ENCODE results near the gene TIE1. TPM values are rescaled to one million over a fixed set of nuclear protein-coding genes. Genes with fewer than 3 reads are reported as not detected.

Gene TIE1
- total RNA-seq, 1 experiment from 2014 or later = 1.2 TPM

DNA sequence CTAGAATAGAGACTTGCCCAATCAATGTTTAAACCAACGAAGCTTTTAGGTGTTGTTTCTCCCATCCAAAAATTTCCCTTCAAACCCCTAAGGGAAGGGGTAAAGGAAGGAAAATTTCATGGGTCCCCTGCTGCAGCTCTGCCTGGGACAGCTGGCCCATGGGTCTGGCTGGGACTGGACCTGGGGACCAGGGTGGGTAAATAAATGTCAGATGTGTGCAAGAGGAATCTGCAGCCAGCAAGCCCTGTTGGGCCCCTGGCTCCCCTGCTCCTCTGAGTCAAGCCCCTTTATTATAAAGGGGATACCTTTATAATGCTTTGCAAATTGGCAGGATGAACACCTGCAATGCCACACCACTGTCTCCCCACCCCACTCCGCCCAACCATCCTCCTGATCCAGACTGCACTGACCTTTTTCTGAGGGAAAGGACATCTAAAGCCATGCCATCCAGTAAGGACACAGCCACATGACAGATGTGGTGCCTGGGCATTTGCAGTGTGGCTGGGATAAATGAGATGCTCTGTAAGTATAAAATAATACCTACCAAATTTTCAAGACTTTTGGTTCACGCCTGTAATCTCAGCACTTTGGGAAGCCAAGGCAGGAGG lies 32.9 kb upstream of the TIE1 start:
- no peak overlapping the region for H3K18ac ChIP-seq (ENCODE audit: insufficient read length, low read depth, low read length)
- no peak for DNase-seq
- no peak overlapping the region for H3K27ac ChIP-seq (ENCODE audit: insufficient read length, low read depth, low read length)
- H2BK12ac ChIP-seq (ENCODE audit: insufficient read length, low read depth, low read length) = no peak overlapping the region
- no peak overlapping the region for H4K91ac ChIP-seq (ENCODE audit: insufficient read length, low read depth, low read length)
- Mint-ChIP-seq H3K27me3 (ENCODE audit: low read depth) (peaks cover 2% of the 10 kb centered on the region), H3K9me3 (peaks cover 19 to 26% of the 10 kb centered on the region in 2 experiments), H3K4me3 (no peak overlapping the region), H3K4me1 (peaks cover 22 to 23% of the 10 kb centered on the region in 2 experiments), H3K27ac (no peak overlapping the region), H3K36me3 (ENCODE audit: insufficient read depth in 1 of 3, low read depth in 3 of 3) (peaks cover 8 to 20% (median 18%) of the 10 kb centered on the region in 3 experiments)
- no peak overlapping the region for H3K23ac ChIP-seq (ENCODE audit: insufficient read length, low read depth, low read length)
- no peak overlapping the region for H3K9ac ChIP-seq (ENCODE audit: extremely low read depth, insufficient read length, low read length)
- H2BK5ac ChIP-seq (ENCODE audit: insufficient read length, low read length) = no peak overlapping the region
- no peak overlapping the region for H3K4me2 ChIP-seq (ENCODE audit: insufficient read depth, insufficient read length, low read length)
- peaks cover 3% of the 10 kb centered on the region for H4K20me1 ChIP-seq (ENCODE audit: control insufficient read depth, insufficient read depth, insufficient read length)
- no peaks in the 10 kb centered on the region for H3K79me2 ChIP-seq (ENCODE audit: insufficient read depth, low read length)
- no peak overlapping the region for H3K14ac ChIP-seq (ENCODE audit: insufficient read depth, low read length)
- H2AK5ac ChIP-seq (ENCODE audit: insufficient read length, low read length) = no peak overlapping the region
- WGBS (ENCODE audit: extremely low coverage, insufficient read length, low lambda C conversion rate) = no CpG with 5 or more reads among the region's 3 CpGs
- no peak overlapping the region for H4K8ac ChIP-seq (replicated peaks; ENCODE audit: insufficient read length, low read depth, low read length)
- no peak overlapping the region for H2BK15ac ChIP-seq (ENCODE audit: low read depth, low read length)
- no peak overlapping the region for H4K5ac ChIP-seq (ENCODE audit: insufficient read length, low read depth, low read length)
- no peaks in the 10 kb centered on the region; the same call in 1 of the 2 replicates for H3K4me1 ChIP-seq (ENCODE audit: insufficient read depth, low read length)
- no peak overlapping the region for H3K56ac ChIP-seq (ENCODE audit: insufficient read length, low read depth, low read length)
- H3K4ac ChIP-seq (ENCODE audit: low read depth, low read length) = no peak overlapping the region
- no peak overlapping the region for H2BK120ac ChIP-seq (ENCODE audit: low read depth, low read length, poor library complexity, severe bottlenecking)
- peaks cover 6% of the 10 kb centered on the region for H3K23me2 ChIP-seq (ENCODE audit: insufficient read length, low read depth, low read length, poor library complexity, severe bottlenecking)
- no peaks in the 10 kb centered on the region for H3K9me3 ChIP-seq (ENCODE audit: control insufficient read depth, low read depth, low read length)
- no peaks in the 10 kb centered on the region for H3K79me1 ChIP-seq (ENCODE audit: insufficient read depth, low read depth, low read length, poor library complexity, severe bottlenecking)
- H3T11ph ChIP-seq (ENCODE audit: low read length) = no peak overlapping the region
- H2AFZ ChIP-seq (ENCODE audit: low read length) = no peak overlapping the region
- H2BK20ac ChIP-seq (ENCODE audit: low read depth, low read length, poor library complexity, severe bottlenecking) = no peak overlapping the region
- no peaks in the 10 kb centered on the region for H3K27me3 ChIP-seq (ENCODE audit: insufficient read depth, low read length)
- TF ChIP-seq, protein P1, sequence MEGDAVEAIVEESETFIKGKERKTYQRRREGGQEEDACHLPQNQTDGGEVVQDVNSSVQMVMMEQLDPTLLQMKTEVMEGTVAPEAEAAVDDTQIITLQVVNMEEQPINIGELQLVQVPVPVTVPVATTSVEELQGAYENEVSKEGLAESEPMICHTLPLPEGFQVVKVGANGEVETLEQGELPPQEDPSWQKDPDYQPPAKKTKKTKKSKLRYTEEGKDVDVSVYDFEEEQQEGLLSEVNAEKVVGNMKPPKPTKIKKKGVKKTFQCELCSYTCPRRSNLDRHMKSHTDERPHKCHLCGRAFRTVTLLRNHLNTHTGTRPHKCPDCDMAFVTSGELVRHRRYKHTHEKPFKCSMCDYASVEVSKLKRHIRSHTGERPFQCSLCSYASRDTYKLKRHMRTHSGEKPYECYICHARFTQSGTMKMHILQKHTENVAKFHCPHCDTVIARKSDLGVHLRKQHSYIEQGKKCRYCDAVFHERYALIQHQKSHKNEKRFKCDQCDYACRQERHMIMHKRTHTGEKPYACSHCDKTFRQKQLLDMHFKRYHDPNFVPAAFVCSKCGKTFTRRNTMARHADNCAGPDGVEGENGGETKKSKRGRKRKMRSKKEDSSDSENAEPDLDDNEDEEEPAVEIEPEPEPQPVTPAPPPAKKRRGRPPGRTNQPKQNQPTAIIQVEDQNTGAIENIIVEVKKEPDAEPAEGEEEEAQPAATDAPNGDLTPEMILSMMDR (conservative IDR thresholded peaks at IDR 0.05) = no peak
